ENCODE data around the gene MB. TPM values are rescaled to one million over a fixed set of nuclear protein-coding genes. Genes with fewer than 3 reads are reported as not detected.

MB gene
- polyA plus RNA-seq, 1 donor (not counting 4 experiments of a cell fraction or from before 2014, with no cell fraction given): not detected

DNA sequence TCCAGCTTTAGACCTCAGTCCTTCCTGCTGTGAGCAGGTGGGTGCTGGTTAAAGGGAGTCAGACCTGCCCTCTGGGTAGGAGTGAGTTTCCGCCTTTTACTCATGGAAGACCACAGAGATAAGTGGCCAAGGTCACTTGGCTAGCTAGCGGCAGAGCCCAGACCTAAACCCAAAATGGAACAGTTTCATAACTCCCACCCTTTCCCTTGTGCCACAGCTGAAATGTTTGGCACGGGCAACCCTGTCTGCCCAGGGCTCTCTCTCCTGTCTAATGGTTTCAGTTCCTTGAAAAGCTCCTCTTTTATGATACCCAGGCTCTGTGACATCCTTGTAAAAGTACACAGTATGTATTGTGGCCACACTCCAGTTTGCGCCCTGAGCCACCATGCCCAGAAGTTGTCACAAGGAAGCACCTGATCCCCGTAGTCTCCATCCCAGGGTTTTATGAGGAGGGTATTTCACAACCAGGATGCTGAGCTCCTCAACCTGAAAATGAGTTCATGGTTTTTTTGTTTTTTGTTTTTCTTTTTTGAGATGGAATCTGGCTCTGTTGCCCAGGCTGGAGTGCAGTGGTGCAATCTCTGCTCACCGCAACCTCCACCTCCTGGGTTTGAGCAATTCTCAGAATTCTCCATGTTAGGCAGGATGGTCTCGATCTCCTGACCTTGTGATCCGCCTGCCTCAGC, 5.1 kb downstream of the MB start:
- TF ChIP-seq, protein P1, sequence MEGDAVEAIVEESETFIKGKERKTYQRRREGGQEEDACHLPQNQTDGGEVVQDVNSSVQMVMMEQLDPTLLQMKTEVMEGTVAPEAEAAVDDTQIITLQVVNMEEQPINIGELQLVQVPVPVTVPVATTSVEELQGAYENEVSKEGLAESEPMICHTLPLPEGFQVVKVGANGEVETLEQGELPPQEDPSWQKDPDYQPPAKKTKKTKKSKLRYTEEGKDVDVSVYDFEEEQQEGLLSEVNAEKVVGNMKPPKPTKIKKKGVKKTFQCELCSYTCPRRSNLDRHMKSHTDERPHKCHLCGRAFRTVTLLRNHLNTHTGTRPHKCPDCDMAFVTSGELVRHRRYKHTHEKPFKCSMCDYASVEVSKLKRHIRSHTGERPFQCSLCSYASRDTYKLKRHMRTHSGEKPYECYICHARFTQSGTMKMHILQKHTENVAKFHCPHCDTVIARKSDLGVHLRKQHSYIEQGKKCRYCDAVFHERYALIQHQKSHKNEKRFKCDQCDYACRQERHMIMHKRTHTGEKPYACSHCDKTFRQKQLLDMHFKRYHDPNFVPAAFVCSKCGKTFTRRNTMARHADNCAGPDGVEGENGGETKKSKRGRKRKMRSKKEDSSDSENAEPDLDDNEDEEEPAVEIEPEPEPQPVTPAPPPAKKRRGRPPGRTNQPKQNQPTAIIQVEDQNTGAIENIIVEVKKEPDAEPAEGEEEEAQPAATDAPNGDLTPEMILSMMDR (optimal IDR thresholded peaks at IDR 0.05 in 1 of 3, IDR thresholded peaks at IDR 0.05 in 1 of 3, conservative IDR thresholded peaks at IDR 0.05 in 1 of 3; ENCODE audit: extremely low read depth in 1 of 3, insufficient read depth in 2 of 3, low read length in 3 of 3): no peak
- no peak for TF ChIP-seq EZH2 (IDR thresholded peaks at IDR 0.05; ENCODE audit: low read length)
- Histone ChIP-seq H4K20me1 (ENCODE audit: control insufficient read depth, extremely low read depth, insufficient read depth, low read length) (no peaks in the 10 kb centered on the region), H3K36me3 (ENCODE audit: control insufficient read depth in 2 of 2, extremely low read depth in 1 of 2, insufficient read depth in 2 of 2, low read length in 2 of 2) (no peaks in the 10 kb centered on the region), H3K9ac (ENCODE audit: control insufficient read depth, extremely low read depth, insufficient read depth, low read length) (no peak overlapping the region), H2AFZ (ENCODE audit: control insufficient read depth, low read length) (no peak overlapping the region), H3K27me3 (ENCODE audit: control insufficient read depth, extremely low read depth, insufficient read depth, low read length) (peaks cover 19% of the 10 kb centered on the region), H3K27ac (ENCODE audit: control insufficient read depth, insufficient read depth, low read length) (no peak overlapping the region), H3K4me1 (ENCODE audit: control insufficient read depth, extremely low read depth, insufficient read depth, low read length) (peaks cover 6% of the 10 kb centered on the region), H3K79me2 (ENCODE audit: control insufficient read depth, insufficient read depth, low read length) (no peaks in the 10 kb centered on the region), H3K9me3 (ENCODE audit: control insufficient read depth, low read depth, low read length) (no peaks in the 10 kb centered on the region), H3K4me2 (ENCODE audit: control insufficient read depth, extremely low read depth, insufficient read depth, low read depth, low read length) (no peak overlapping the region), H3K4me3 (ENCODE audit: control insufficient read depth in 2 of 3, extremely low read depth in 1 of 3, insufficient read depth in 2 of 3, low read depth in 1 of 3, low read length in 3 of 3) (no peak overlapping the region), H3K9me1 (ENCODE audit: control insufficient read depth, extremely low read depth, insufficient read depth, low read length) (no peaks in the 10 kb centered on the region)
- DNase-seq (ENCODE audit: low read depth, low spot score): no peak
- FAIRE-seq: no peak
- dilution Hi-C loops (cut with MboI; ENCODE audit: extremely low pct_ligation_motif_present, low sequenced_read_pairs): no loop called here

DNA sequence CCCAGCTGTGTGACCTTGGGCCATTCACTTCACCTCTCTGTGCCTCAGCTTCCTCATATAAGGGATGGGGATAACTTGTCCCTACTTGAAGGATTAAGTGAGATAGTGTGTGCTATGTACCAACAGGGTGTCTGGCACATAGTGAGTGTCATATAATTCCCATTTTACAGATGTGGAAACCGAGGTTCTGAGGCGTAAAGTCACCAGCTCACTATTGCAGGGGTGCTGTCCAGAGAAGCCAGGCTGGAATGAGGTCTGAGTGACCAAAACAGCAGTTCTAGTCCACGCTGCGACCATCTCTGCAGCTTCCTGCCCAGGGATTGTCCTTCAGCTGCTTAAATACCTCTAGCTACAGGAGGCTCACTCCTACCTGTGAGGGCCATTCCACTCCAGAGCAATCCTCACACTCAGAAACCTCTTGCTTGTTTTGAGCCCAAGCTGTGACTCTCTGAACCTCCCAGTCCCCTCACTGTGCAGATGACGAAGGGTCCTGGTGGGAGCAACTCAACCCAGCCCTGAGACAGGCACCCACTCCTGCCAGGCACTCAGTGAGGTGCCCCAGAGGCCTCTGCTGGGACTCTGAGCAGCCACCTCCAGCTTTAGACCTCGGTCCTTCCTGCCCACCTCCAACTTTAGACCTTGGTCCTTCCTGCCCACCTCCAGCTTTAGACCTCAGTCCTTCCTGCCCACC, 5.8 kb downstream of the MB start:
- TF ChIP-seq, protein P1 (optimal IDR thresholded peaks at IDR 0.05 in 1 of 3, IDR thresholded peaks at IDR 0.05 in 1 of 3, conservative IDR thresholded peaks at IDR 0.05 in 1 of 3; ENCODE audit: extremely low read depth in 1 of 3, insufficient read depth in 2 of 3, low read length in 3 of 3): no peak
- TF ChIP-seq EZH2 (IDR thresholded peaks at IDR 0.05; ENCODE audit: low read length): no peak
- peaks cover 6% of the 10 kb centered on the region for H3K4me1 ChIP-seq (ENCODE audit: control insufficient read depth, extremely low read depth, insufficient read depth, low read length)
- H3K4me2 ChIP-seq (ENCODE audit: control insufficient read depth, extremely low read depth, insufficient read depth, low read depth, low read length): no peak overlapping the region
- H4K20me1 ChIP-seq (ENCODE audit: control insufficient read depth, extremely low read depth, insufficient read depth, low read length): no peaks in the 10 kb centered on the region
- H3K36me3 ChIP-seq (ENCODE audit: control insufficient read depth in 2 of 2, extremely low read depth in 1 of 2, insufficient read depth in 2 of 2, low read length in 2 of 2): no peaks in the 10 kb centered on the region
- no peak overlapping the region for H3K4me3 ChIP-seq (ENCODE audit: control insufficient read depth in 2 of 3, extremely low read depth in 1 of 3, insufficient read depth in 2 of 3, low read depth in 1 of 3, low read length in 3 of 3)
- H3K9ac ChIP-seq (ENCODE audit: control insufficient read depth, extremely low read depth, insufficient read depth, low read length): no peak overlapping the region
- H3K9me1 ChIP-seq (ENCODE audit: control insufficient read depth, extremely low read depth, insufficient read depth, low read length): no peaks in the 10 kb centered on the region
- H3K27ac ChIP-seq (ENCODE audit: control insufficient read depth, insufficient read depth, low read length): no peak overlapping the region
- peaks cover 19% of the 10 kb centered on the region for H3K27me3 ChIP-seq (ENCODE audit: control insufficient read depth, extremely low read depth, insufficient read depth, low read length)
- no peaks in the 10 kb centered on the region for H3K9me3 ChIP-seq (ENCODE audit: control insufficient read depth, low read depth, low read length)
- H3K79me2 ChIP-seq (ENCODE audit: control insufficient read depth, insufficient read depth, low read length): no peaks in the 10 kb centered on the region
- dilution Hi-C loops (cut with MboI; ENCODE audit: extremely low pct_ligation_motif_present, low sequenced_read_pairs): no loop called here
- FAIRE-seq: no peak
- no peak for DNase-seq (ENCODE audit: low read depth, low spot score)
- no peak overlapping the region for H2AFZ ChIP-seq (ENCODE audit: control insufficient read depth, low read length)

Data from keratinocyte (primary cell).